Stimulated activated naive CD8-positive, alpha-beta T cell treated with anti-CD3 and anti-CD28 coated beads, Interleukin-15, amount 100 ng/mL, for 72 hours (primary cell): ENCODE data around the gene ATG9B.
"Not testable (repeated sequence)": the region's sequence is repeated elsewhere in the genome, so short reads cannot be mapped to it uniquely, and the experiment has no call there.

ENCODE experiments used
- ATAC-seq: fragments of 150-1000 bp; cut with Tn5 transposase; 2 replicates; pipeline ENCODE4 v1.10.0; 2021; ENCODE audit warnings: mild to moderate bottlenecking, moderate library complexity
- DNase-seq, 2 donors: peaks; one replicate each; pipeline ENCODE4 v3.0.0; 2021 to 2022
- H3K27ac Mint-ChIP-seq, 2 donors: one replicate each; pipeline ENCODE4 v1.8.0; 2022; ENCODE audit warnings: mild to moderate bottlenecking in 2 of 2, mixed read lengths in 2 of 2, moderate library complexity in 2 of 2
- H3K27me3 Mint-ChIP-seq: one replicate; pipeline ENCODE4 v1.8.0; 2022; ENCODE audit warnings: mixed read lengths
- H3K4me1 Mint-ChIP-seq: one replicate; pipeline ENCODE4 v1.8.0; 2022; ENCODE audit warnings: mild to moderate bottlenecking, mixed read lengths
- H3K4me3 Mint-ChIP-seq, 2 donors: one replicate each; pipeline ENCODE4 v1.8.0; 2022; ENCODE audit warnings: mild to moderate bottlenecking in 2 of 2, mixed read lengths in 2 of 2, moderate library complexity in 1 of 2
- H3K9me3 Mint-ChIP-seq, 2 donors: one replicate each; pipeline ENCODE4 v1.8.0; 2022; ENCODE audit warnings: mixed read lengths in 2 of 2

The ATG9B gene

DNA sequence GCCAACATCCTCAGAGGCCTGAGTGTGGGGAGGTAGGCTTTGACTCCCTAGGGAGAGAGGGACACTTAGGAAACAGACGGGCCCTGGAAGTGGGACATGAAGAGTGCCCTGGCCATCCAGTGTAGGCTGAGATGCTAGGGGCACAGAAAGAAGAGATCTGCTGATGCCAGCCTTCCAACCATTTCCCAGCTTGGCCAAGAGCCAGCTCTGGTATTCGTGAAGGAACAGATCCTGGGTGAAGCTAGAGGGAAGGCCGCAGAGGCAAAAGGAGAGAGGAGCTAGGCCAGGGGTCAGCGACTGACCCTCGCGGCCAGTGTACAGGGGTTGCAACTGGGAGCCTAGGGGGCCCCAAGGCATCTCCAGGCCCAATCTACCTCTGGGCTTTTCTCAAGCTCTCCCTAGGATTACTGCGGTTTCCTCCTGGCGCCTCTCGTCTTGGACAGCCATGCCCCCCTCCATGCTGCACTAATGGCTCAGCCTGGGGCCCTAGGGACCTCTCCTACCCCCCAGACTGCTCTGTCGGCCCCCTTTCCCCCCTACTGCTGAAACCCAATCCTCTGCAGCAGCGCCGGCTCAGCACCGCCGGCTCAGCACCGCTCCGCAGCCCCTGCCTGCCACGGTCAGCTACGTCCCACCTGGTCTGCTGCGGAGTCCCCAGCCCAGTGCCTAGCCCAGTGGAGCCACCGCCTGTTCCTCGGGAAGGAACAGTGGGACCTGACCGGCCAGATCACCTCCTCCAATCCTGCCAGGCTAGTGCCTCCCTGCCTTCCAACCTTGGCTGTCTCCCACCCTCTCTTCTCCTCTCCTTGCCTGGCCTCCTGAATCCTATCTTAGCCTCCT, 23.9 kb upstream of the ATG9B start, which contains the start of gene ASIC3:
Gene ASIC3 (plus strand): TSS at position 556 of the 840 bp plus-strand sequence. CDS start 355 bp downstream, outside the sequence.
- DNase-seq (no peak), ATAC-seq (no peak)
- Mint-ChIP-seq H3K27ac (no peak within 1 kb of the TSS), H3K27me3 (peaks cover 10% of the 10 kb centered on the region), H3K4me3 (no peak within 1 kb of the TSS), H3K4me1 (peaks cover 11% of the 10 kb centered on the region), H3K9me3 (no peaks in the 10 kb centered on the region)

DNA sequence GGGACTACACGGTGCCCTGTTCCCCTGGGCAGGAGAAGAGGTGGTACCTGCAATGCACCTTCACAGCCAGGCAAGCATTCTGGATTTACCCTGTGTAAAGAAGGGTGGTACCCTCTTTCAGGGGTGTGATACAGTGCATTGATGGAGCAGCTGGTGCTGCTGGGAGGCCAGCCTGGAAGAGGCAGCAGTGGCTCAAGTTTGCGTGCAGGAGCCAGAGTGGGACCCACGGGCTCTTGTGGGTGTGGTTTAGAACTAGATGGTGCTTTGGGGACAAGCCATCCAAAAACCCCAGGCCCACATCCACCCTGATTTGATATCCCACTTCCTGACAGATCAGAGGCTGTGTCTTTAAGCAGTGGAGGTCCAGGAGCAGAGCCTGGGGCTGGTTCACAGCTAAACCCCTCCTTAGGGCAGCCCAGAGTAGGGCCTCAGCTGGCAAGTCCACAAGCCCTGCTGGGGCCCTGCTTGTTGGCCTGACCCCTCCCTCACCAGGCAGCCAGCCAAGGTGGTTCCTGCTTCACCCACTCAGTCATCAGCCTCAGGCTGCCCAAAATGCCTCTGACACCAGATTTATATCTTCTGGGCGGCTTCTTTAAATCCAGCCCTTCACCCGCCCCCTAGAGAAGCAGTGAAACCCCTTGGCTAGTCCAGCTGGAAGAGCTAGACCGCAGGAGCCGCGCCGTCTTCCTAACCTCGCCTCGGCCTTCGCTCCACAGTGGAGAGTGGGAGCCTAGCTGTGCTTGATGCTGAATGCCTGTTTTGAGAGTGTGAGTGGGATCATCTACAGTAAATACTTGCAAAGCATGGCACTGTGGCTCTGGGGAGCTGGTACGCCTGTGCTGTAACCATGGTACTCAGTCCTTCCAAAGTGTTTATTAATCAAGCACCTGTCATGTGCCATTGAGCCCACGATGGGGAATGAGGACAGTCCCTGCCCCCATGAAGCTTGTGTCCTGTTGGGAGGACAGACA, 22.6 kb upstream of the ATG9B start:
- DNase-seq = no peak
- no peak overlapping the region for H3K27ac Mint-ChIP-seq

DNA sequence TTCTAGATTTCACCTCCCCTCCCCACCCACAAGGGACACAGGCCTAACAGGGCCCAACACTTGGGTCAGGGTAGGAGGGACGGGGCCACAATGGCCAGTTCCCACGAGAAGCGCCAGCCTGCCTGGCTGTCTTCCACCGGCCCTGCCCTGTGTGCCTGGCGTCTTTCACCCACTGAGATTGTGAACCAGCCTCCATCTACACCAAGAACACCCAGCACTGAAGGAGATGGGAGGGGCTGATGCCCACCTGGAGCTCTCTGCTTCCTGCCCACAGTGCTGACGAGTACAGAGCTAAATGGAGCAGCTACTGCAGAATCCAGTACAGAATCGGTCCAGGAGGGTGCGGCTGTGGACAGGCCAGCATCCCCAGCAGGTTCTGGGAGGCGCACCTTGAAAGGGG, 21.7 kb upstream of the ATG9B start:
- DNase-seq (no peak), ATAC-seq (no peak)
- H3K27ac Mint-ChIP-seq = no peak overlapping the region
- H3K4me1 Mint-ChIP-seq = peaks cover 5% of the 10 kb centered on the region
- peaks cover 10% of the 10 kb centered on the region for H3K27me3 Mint-ChIP-seq
- no peaks in the 10 kb centered on the region for H3K9me3 Mint-ChIP-seq
- no peak overlapping the region for H3K4me3 Mint-ChIP-seq

More for the DNA sequence above, 22.6 kb upstream of the ATG9B start:
- ATAC-seq = no peak
- peaks cover 10% of the 10 kb centered on the region for H3K27me3 Mint-ChIP-seq
- H3K9me3 Mint-ChIP-seq = no peaks in the 10 kb centered on the region
- peaks cover 10% of the 10 kb centered on the region for H3K4me1 Mint-ChIP-seq
- no peak overlapping the region for H3K4me3 Mint-ChIP-seq

DNA sequence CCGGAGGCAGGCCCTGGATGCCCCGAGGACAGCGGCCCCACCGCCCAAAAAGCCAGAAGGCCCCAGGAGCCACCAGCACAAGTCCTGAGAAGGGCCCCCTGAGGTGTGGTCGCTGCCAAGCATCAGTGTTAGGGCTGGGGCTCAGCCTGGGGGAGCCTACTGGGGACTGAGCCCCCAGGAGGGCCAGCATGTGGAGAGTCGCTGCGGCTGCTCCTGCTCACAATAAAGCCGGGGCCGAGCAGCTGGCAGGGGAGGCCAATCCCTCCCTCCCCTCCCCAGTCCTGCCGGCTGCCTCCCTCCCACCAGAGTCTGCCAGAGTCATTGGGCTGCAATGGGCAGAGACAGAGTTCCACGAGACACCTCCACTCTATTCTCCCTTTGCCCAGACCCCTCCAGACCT, 21.0 kb upstream of the ATG9B start:
- Mint-ChIP-seq H3K4me1 (peaks cover 6% of the 10 kb centered on the region), H3K27me3 (peaks cover 6% of the 10 kb centered on the region), H3K9me3 (no peaks in the 10 kb centered on the region), H3K4me3 (no peak overlapping the region), H3K27ac (peak overlapping the region in 1 of 2 donors; percentile 34)
- DNase-seq (no peak), ATAC-seq (no peak)

DNA sequence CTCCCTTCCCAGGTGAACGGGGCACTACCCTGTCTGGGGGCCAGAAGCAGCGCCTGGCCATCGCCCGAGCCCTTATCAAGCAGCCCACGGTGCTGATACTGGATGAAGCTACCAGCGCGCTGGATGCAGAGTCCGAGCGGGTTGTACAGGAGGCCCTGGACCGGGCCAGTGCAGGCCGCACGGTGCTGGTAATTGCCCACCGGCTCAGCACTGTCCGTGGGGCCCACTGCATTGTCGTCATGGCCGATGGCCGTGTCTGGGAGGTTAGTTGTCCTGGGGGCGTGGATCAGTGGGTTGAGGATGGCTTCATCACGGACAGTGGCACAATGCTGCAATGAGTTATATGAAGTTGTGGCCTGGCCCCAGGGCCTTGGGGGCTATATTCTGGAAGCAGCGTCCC, 19.7 kb upstream of the ATG9B start:
- Mint-ChIP-seq H3K4me1 (peaks cover 19% of the 10 kb centered on the region), H3K4me3 (no peak overlapping the region), H3K27me3 (no peaks in the 10 kb centered on the region), H3K9me3 (no peaks in the 10 kb centered on the region), H3K27ac (no peak overlapping the region)
- DNase-seq (no peak), ATAC-seq (no peak)

DNA sequence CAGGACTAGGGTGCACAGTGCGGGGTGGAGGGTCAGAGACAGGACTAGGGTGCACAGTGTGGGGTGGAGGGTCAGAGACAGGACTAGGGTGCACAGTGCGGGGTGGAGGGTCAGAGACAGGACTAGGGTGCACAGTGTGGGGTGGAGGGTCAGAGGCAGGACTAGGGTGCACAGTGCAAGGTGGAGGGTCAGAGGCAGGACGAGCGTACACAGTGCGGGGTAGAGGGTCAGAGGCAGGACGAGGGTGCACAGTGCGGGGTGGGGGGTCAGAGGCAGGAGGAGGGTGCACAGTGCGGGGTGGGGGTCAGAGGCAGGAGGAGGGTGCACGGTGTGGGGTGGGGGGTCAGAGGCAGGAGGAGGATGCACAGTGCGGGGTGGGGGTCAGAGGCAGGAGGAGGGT, 19.2 kb upstream of the ATG9B start:
- not testable (repeated sequence) for H3K27me3 Mint-ChIP-seq

DNA sequence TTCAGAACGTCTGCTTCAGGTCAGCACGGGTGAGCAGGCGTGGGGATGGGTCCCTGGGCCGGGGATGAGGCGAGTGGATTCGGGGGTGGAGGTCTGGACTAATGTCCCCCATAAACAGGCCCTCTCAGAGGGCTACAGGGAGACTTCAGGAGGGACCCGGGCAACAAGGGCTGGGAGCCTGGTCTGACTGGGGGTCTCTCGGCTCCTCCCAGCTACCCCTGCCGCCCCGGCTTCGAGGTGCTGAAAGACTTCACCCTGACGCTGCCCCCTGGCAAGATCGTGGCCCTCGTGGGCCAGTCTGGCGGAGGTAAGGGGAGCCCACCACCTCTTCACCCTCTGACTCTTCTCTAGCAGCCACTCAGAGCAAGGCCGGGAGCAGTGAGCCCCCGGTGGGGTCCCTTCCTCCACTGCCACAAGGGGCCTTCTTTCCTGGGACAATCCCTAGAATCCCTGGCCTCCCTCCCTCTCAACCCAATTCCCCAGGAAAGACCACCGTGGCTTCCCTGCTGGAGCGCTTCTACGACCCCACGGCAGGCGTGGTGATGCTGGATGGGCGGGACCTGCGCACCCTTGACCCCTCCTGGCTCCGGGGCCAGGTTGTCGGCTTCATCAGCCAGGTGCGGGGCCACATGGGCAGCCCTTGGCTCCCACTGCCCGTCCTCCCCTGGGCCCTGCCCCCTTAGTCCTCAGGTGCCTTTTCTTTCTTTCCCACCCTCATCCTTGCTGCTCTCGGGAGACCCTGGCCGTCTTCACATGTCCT, 16.5 kb upstream of the ATG9B start:
- ATAC-seq (no peak), DNase-seq (no peak)
- Mint-ChIP-seq H3K9me3 (no peaks in the 10 kb centered on the region), H3K27me3 (no peaks in the 10 kb centered on the region), H3K27ac (peak overlapping the region in 1 of 2 donors; percentile 42), H3K4me3 (no peak overlapping the region), H3K4me1 (peaks cover 22% of the 10 kb centered on the region)

More for the DNA sequence above, 19.2 kb upstream of the ATG9B start:
- H3K27ac Mint-ChIP-seq, DNase-seq, H3K9me3 Mint-ChIP-seq, H3K4me3 Mint-ChIP-seq: not testable (repeated sequence)
- peaks cover 24% of the 10 kb centered on the region for H3K4me1 Mint-ChIP-seq
- ATAC-seq = peak; percentile 44

DNA sequence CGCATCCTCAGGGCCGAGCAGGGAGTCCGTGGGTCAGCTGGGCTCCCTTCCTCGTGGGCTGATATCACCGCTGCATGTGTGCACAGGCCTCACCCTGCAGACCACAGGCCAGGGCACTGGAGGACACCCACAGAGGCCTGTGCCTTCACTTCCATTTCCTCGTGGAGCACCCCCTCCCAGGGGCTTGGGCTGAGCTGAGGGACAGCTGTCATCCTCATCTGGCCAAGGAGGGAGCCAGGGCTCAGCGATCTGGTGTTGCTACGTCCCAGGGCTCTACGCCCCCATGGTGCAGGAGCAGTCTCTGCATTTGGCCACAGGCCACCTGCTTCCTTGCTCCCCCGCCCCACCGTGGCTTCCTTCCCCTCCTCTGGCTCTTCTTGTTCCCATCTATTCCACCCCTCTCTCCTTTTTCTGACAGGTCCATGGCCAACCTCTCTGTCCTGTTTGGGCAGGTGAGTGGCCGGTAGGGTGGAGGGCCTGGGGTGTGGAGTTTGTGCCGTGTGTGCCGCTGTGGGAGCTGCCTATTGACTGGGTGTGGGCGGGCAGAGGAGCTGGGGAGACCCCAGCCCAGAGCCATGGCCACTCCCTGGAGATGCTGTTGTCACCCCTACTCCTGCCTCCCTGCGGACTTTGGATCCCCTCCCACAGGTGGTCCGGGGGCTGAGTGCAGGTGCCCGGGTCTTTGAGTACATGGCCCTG, 15.7 kb upstream of the ATG9B start:
- ATAC-seq (no peak), DNase-seq (no peak)
- peak overlapping the region in 1 of 2 donors; percentile 42 for H3K27ac Mint-ChIP-seq

DNA sequence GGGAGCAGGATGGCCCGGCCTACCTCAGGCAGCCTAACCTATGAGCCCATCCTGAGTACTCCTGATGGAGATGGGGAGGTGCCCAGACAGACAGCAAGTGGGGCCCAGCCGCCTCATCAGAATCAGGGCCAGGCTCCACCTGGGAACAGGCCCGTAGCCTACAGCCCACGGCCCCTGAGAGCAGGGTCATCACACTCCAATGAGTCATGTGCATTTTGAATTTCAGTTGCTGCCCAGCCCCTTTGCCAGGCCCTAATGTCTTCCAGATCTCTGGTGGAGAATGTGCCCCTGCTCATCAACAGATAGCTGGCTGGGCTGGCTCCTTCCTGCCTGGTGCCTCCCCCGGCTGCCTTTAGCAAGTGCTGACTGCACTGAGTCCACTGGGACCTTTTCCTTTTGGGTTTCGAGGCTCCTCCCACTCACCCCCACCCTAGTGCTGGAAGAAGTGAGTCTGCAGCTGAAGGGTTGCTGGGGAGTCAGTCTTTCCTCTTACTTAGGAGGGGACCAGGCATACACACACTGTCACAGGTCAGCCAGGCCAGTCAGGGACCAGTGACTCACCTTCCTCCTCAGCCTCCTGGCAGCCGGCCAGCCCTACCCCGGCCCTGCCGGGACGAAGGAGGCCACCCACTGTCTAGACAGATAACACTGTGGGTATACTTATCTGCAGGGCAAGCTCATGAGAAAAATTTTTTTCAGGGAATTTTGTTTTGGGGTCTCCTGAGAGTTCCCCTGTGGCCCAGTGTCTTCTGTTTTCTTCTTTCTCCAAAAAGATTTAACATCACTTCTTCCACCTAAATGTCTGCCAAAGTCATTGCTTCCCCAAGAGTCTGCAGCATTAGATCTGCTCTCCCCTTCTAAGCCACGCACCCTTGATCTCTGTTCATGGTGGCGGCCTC, 14.9 kb upstream of the ATG9B start:
- DNase-seq (peak; percentile 61 to 74), ATAC-seq (peak; percentile 85)
- H3K27ac Mint-ChIP-seq = peak overlapping the region; percentile 38 to 94
- peaks cover 22% of the 10 kb centered on the region for H3K4me1 Mint-ChIP-seq
- no peaks in the 10 kb centered on the region for H3K9me3 Mint-ChIP-seq
- peak overlapping the region; percentile 2 to 59 for H3K4me3 Mint-ChIP-seq
- no peaks in the 10 kb centered on the region for H3K27me3 Mint-ChIP-seq

More for the DNA sequence above, 15.7 kb upstream of the ATG9B start:
- no peaks in the 10 kb centered on the region for H3K27me3 Mint-ChIP-seq
- H3K4me1 Mint-ChIP-seq = peaks cover 22% of the 10 kb centered on the region
- H3K4me3 Mint-ChIP-seq = no peak overlapping the region
- H3K9me3 Mint-ChIP-seq = no peaks in the 10 kb centered on the region

DNA sequence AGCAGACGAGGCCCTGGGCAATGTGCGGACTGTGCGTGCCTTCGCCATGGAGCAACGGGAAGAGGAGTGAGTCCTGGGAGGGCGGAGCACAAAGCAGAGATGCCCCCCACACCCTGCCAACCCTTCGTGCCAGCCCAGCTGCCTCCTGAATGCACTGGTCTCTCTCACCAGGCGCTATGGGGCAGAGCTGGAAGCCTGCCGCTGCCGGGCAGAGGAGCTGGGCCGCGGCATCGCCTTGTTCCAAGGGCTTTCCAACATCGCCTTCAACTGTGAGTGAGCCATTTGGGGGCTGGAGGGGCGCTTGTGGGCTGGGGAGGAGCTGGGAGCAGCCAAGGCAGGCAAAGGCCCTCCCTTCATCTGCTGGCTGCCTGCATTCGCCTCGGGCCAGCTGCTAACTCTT, 11.6 kb upstream of the ATG9B start:
- Mint-ChIP-seq H3K9me3 (no peaks in the 10 kb centered on the region), H3K4me3 (no peak overlapping the region), H3K4me1 (peaks cover 28% of the 10 kb centered on the region), H3K27me3 (no peaks in the 10 kb centered on the region), H3K27ac (no peak overlapping the region)
- ATAC-seq (no peak), DNase-seq (no peak)

DNA sequence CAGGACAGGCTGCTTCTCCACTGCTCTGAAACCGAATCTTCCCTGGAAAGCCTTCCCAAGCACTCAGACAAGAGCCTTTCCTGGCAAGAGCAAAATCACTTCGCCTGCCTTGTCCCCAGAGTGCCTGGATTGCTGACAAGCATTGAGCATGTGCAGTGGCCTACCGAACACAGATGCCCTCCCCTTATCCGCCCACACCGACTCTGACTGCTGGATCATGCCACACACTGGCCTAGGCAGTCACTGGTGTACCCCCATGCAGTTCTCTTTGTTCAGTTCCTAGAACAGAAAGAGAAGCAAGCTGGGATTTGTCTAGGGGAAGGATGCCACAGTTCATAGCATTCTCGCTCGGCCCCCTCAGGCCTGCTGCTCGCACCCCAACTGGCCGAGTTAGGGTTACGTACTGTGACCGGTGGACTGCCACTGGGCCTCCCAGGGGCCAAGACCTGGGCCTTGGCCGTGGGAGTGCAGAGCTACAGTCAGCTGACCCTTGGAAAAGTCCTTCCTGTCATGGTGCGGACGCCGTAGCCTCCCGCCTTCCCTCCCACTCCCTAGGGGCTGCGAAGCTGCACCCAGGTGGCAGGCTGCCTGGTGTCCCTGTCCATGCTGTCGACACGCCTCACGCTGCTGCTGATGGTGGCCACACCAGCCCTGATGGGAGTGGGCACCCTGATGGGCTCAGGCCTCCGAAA, 10.9 kb upstream of the ATG9B start:
- no peak overlapping the region for H3K27ac Mint-ChIP-seq
- H3K4me3 Mint-ChIP-seq = no peak overlapping the region
- no peaks in the 10 kb centered on the region for H3K9me3 Mint-ChIP-seq
- H3K27me3 Mint-ChIP-seq = no peaks in the 10 kb centered on the region
- peaks cover 26% of the 10 kb centered on the region for H3K4me1 Mint-ChIP-seq
- ATAC-seq (no peak), DNase-seq (no peak)

DNA sequence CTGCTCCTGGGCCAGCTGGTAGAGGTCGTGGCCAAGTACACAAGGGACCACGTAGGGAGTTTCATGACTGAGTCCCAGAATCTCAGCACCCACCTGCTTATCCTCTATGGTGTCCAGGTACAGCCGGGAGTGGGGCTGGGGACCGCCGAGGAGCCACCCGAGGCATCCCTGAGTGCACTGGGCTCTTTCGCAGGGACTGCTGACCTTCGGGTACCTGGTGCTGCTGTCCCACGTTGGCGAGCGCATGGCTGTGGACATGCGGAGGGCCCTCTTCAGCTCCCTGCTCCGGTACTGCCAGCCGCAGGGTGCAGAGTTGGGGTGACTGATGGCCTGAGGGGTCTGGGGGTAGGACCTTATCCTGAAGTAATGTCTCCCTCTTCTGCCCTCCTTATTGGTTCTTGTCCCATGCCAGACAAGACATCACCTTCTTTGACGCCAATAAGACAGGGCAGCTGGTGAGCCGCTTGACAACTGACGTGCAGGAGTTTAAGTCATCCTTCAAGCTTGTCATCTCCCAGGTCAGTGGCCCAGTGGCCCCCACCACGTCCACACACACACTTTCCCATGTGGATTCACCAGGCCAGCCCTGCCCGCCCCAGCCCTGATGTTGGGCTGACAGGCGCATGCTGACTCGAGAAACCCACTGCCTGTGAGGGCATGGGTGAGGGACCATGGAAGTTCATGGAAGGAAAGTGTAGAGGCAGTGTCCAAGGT, 10.2 kb upstream of the ATG9B start:
- Mint-ChIP-seq H3K27me3 (no peaks in the 10 kb centered on the region), H3K9me3 (no peaks in the 10 kb centered on the region), H3K27ac (no peak overlapping the region), H3K4me1 (peaks cover 26% of the 10 kb centered on the region), H3K4me3 (no peak overlapping the region)
- ATAC-seq (no peak), DNase-seq (no peak)

DNA sequence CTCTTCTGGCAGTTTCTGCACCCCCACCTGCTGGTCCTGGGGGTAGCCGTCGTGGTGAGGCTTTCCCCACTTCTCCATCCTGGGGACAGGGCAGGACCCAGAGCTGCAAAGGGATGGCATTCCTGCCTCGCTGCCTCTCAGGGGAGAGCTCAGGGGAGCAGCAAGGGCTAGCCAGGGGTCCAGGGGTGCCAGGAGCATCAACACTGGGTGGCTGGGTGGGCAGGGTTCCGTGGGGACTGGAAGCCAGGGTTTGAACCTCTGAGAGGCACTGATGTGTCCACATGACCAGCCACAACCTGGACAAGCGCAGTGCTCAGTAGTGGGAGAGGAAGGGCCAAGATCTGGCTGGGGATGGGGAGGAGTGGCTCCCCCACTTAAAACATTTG, 9.6 kb upstream of the ATG9B start:
- no peak overlapping the region for H3K4me3 Mint-ChIP-seq
- no peaks in the 10 kb centered on the region for H3K9me3 Mint-ChIP-seq
- no peak for ATAC-seq

More for the DNA sequence above, 9.6 kb upstream of the ATG9B start:
- H3K27ac Mint-ChIP-seq = no peak overlapping the region
- no peaks in the 10 kb centered on the region for H3K27me3 Mint-ChIP-seq
- peaks cover 26% of the 10 kb centered on the region for H3K4me1 Mint-ChIP-seq
- DNase-seq = no peak
